Naive thymus-derived CD4-positive, alpha-beta T cell (primary cell): ENCODE data around the gene HDAC4. TPM values are rescaled to one million over a fixed set of nuclear protein-coding genes. Genes with fewer than 3 reads are reported as not detected.

ENCODE experiments used
- ATAC-seq: fragments of 150-1000 bp; cut with Tn5 transposase; 2 replicates; pipeline ENCODE4 v1.10.0; 2021; ENCODE audit warnings: mild to moderate bottlenecking, moderate library complexity
- CTCF ChIA-PET: fragments of 350-600 bp; sonication (Branson Sonifier 250); formaldehyde crosslinking; loops from one replicate; lab custom pipeline; 2021; ENCODE audit warnings: antibody characterized with exemption; lab: Charles Lee
- POLR2A ChIA-PET: fragments of 350-600 bp; sonication (Branson Sonifier 250); formaldehyde crosslinking; loops from one replicate; lab custom pipeline; 2021; ENCODE audit warnings: antibody characterized with exemption, inconsistent platforms; lab: Charles Lee
- DNase-seq, 9 donors: peaks; one replicate each; pipeline versions ENCODE4 v3.0.0 to v3.0.0-alpha.2; 2020 to 2022; ENCODE audit warnings: mixed read lengths in 1 of 9
- H3K27ac ChIP-seq: one replicate; pipeline ENCODE4 v1.7.0; 2013; ENCODE audit warnings: mild to moderate bottlenecking, low read depth, low read length, moderate library complexity
- H3K27me3 ChIP-seq, 2 donors: one replicate each; pipeline ENCODE4 v1.7.0; 2013; ENCODE audit warnings: low read length in 2 of 2, mild to moderate bottlenecking in 2 of 2, moderate library complexity in 2 of 2; ENCODE audit not compliant: control insufficient read depth in 2 of 2, insufficient read depth in 2 of 2
- H3K36me3 ChIP-seq, 3 experiments: 1 replicate in 2 of 3; 2 replicates in 1 of 3; pipeline ENCODE4 v1.7.0; 2013; ENCODE audit warnings: low read length in 3 of 3, mild to moderate bottlenecking in 3 of 3, moderate library complexity in 1 of 3; ENCODE audit not compliant: insufficient read depth in 3 of 3, control insufficient read depth in 2 of 3
- H3K4me1 ChIP-seq, 2 donors: one replicate each; pipeline ENCODE4 v1.7.0; 2013; ENCODE audit warnings: low read length in 2 of 2, mild to moderate bottlenecking in 2 of 2, moderate library complexity in 1 of 2; ENCODE audit not compliant: control insufficient read depth in 2 of 2, insufficient read depth in 2 of 2
- H3K4me3 ChIP-seq: 2 replicates; pipeline ENCODE4 v1.7.0; 2013; ENCODE audit warnings: mild to moderate bottlenecking, low read length
- H3K9me3 ChIP-seq, 3 experiments: 1 replicate in 2 of 3; 2 replicates in 1 of 3; pipeline ENCODE4 v1.7.0; 2013; ENCODE audit warnings: low read length in 3 of 3; ENCODE audit not compliant: control insufficient read depth in 2 of 3
- H3K27ac Mint-ChIP-seq, 9 donors: one replicate each; pipeline ENCODE4 v1.8.0; 2020 to 2022; ENCODE audit warnings: mixed read lengths in 9 of 9, mild to moderate bottlenecking in 8 of 9, moderate library complexity in 5 of 9, inconsistent platforms in 2 of 9
- H3K27me3 Mint-ChIP-seq, 5 donors: one replicate each; pipeline ENCODE4 v1.8.0; 2021 to 2022; ENCODE audit warnings: mixed read lengths in 5 of 5, mild to moderate bottlenecking in 1 of 5
- H3K36me3 Mint-ChIP-seq, 5 donors: one replicate each; pipeline ENCODE4 v1.8.0; 2020 to 2022; ENCODE audit warnings: mixed read lengths in 5 of 5, mild to moderate bottlenecking in 3 of 5, inconsistent platforms in 1 of 5
- H3K4me1 Mint-ChIP-seq, 7 donors: one replicate each; pipeline ENCODE4 v1.8.0; 2020 to 2022; ENCODE audit warnings: mixed read lengths in 7 of 7, mild to moderate bottlenecking in 3 of 7, inconsistent platforms in 1 of 7
- H3K4me3 Mint-ChIP-seq, 10 donors: one replicate each; pipeline ENCODE4 v1.8.0; 2020 to 2022; ENCODE audit warnings: mild to moderate bottlenecking in 10 of 10, mixed read lengths in 10 of 10, moderate library complexity in 6 of 10, inconsistent platforms in 2 of 10
- H3K9me3 Mint-ChIP-seq, 11 donors: one replicate each; pipeline ENCODE4 v1.8.0; 2020 to 2022; ENCODE audit warnings: mixed read lengths in 11 of 11, mild to moderate bottlenecking in 4 of 11, inconsistent platforms in 1 of 11, moderate library complexity in 1 of 11
- intact Hi-C, 2 donors: fragments of 100-400 bp; cut with micrococcal nuclease; formaldehyde crosslinking; loops; one replicate each; pipeline ENCODE4 v1.15.1; 2023
- polyA plus RNA-seq, 2 donors: library from polyadenylated mRNA; unstranded; fragments of 300-500 nt; fragmentation: Illumina TruSeq; gene quantifications; one replicate each; pipeline ENCODE4 v1.2.3, GENCODE V29; 2021
- total RNA-seq, 6 experiments: library from RNA in 5 of 6; stranded (reverse) in 5 of 6; gene quantifications; 1 replicate in 5 of 6; 2 replicates in 1 of 6; pipeline ENCODE4 v1.2.3 and lab custom pipeline; 2021 to 2026

Gene HDAC4
- total and polyA plus RNA-seq, 7 experiments from 2014 or later, result 7.4 to 101 (median 55.3) TPM

GRCh38 chr2:239379641-239380170, 21.1 kb downstream of the HDAC4 start:
- H3K27me3 ChIP-seq, result no peaks in the 10 kb centered on the region
- DNase-seq, result no peak
- Mint-ChIP-seq H3K4me1 (peaks cover 16 to 44% (median 35%) of the 10 kb centered on the region in 7 donors), H3K27me3 (no peaks in the 10 kb centered on the region), H3K4me3 (peak overlapping the region in 2 of 10 donors; percentile 25 to 35), H3K27ac (peak overlapping the region in 7 of 9 donors; percentile 55 to 97 (median 85)), H3K36me3 (peaks cover 0 to 10% (median 0%) of the 10 kb centered on the region in 5 donors), H3K9me3 (peaks cover 0 to 2% (median 0%) of the 10 kb centered on the region in 11 donors)
- H3K4me1 ChIP-seq, result peaks cover 0 to 15% of the 10 kb centered on the region in 2 donors
- ATAC-seq, result no peak
- no peak overlapping the region for H3K27ac ChIP-seq
- H3K36me3 ChIP-seq, result no peaks in the 10 kb centered on the region
- H3K4me3 ChIP-seq, result no peak overlapping the region
- no peaks in the 10 kb centered on the region for H3K9me3 ChIP-seq
- ChIA-PET CTCF (interaction anchor here (0.9 to 2.3 kb wide), 4 partner anchors 10 to 56 kb away, joined by 3 to 12 read pairs (median 7); no protein-coding TSS in a partner anchor), POLR2A (interaction anchor here (1.0 to 2.4 kb wide), 13 partner anchors 10 to 111 kb away, joined by 3 to 22 read pairs (median 7); partner anchors contain the start of gene HDAC4)
- intact Hi-C loops, result loop anchor here (5.0 kb wide), 2 partner anchors 52 to 112 kb away; no protein-coding TSS in a partner anchor

- Histone ChIP-seq H3K4me1 (peaks cover 0 to 15% of the 10 kb centered on the region in 2 donors), H3K27ac (no peak overlapping the region), H3K27me3 (no peaks in the 10 kb centered on the region), H3K4me3 (no peak overlapping the region), H3K36me3 (no peaks in the 10 kb centered on the region), H3K9me3 (no peaks in the 10 kb centered on the region)
- H3K27me3 Mint-ChIP-seq, result no peaks in the 10 kb centered on the region
- H3K27ac Mint-ChIP-seq, result peak overlapping the region; percentile 20 to 97 (median 77)
- ATAC-seq, result no peak
- DNase-seq, result no peak
- H3K4me1 Mint-ChIP-seq, result peaks cover 16 to 42% (median 35%) of the 10 kb centered on the region in 7 donors
- H3K36me3 Mint-ChIP-seq, result peaks cover 0 to 10% (median 0%) of the 10 kb centered on the region in 5 donors
- H3K4me3 Mint-ChIP-seq, result no peak overlapping the region
- peaks cover 0 to 2% (median 0%) of the 10 kb centered on the region in 11 donors for H3K9me3 Mint-ChIP-seq
- ChIA-PET POLR2A (interaction anchor here (1.1 kb wide), 1 partner anchor 19 kb away, joined by 3 read pairs; no protein-coding TSS in a partner anchor), CTCF (no interaction called here)
- intact Hi-C loops, result no loop called here
Measured at GRCh38 chr2:239378918-239379640, 21.7 kb downstream of the HDAC4 start.

GRCh38 chr2:239378021-239378917, 22.6 kb downstream of the HDAC4 start:
- DNase-seq, result no peak
- CTCF ChIA-PET, result no interaction called here

GRCh38 chr2:239377591-239377990, 23.2 kb downstream of the HDAC4 start:
- Histone ChIP-seq H3K9me3 (no peaks in the 10 kb centered on the region), H3K4me1 (peaks cover 0 to 18% of the 10 kb centered on the region in 2 donors), H3K27me3 (no peaks in the 10 kb centered on the region), H3K36me3 (no peaks in the 10 kb centered on the region), H3K27ac (no peak overlapping the region), H3K4me3 (no peak overlapping the region)
- Mint-ChIP-seq H3K4me3 (no peak overlapping the region), H3K27ac (peak overlapping the region in 8 of 9 donors; percentile 18 to 97 (median 67)), H3K9me3 (peaks cover 0 to 2% (median 0%) of the 10 kb centered on the region in 11 donors), H3K27me3 (no peaks in the 10 kb centered on the region), H3K4me1 (peaks cover 16 to 31% (median 26%) of the 10 kb centered on the region in 7 donors), H3K36me3 (peaks cover 0 to 4% (median 0%) of the 10 kb centered on the region in 5 donors)
- intact Hi-C loops, result no loop called here
- CTCF ChIA-PET, result no interaction called here
- DNase-seq, result no peak
- ATAC-seq, result no peak
- POLR2A ChIA-PET, result no interaction called here

More at GRCh38 chr2:239378021-239378917, 22.6 kb downstream of the HDAC4 start:
- Histone ChIP-seq H3K27ac (no peak overlapping the region), H3K27me3 (no peaks in the 10 kb centered on the region), H3K9me3 (no peaks in the 10 kb centered on the region), H3K4me3 (no peak overlapping the region), H3K4me1 (peaks cover 0 to 15% of the 10 kb centered on the region in 2 donors), H3K36me3 (no peaks in the 10 kb centered on the region)
- Mint-ChIP-seq H3K27ac (peak overlapping the region in 8 of 9 donors; percentile 54 to 97 (median 72)), H3K9me3 (peaks cover 0 to 2% (median 0%) of the 10 kb centered on the region in 11 donors), H3K4me3 (peak overlapping the region in 1 of 10 donors; percentile 34), H3K27me3 (no peaks in the 10 kb centered on the region), H3K36me3 (peaks cover 0 to 6% (median 0%) of the 10 kb centered on the region in 5 donors), H3K4me1 (peaks cover 16 to 37% (median 29%) of the 10 kb centered on the region in 7 donors)
- intact Hi-C loops, result no loop called here
- no peak for ATAC-seq
- POLR2A ChIA-PET, result interaction anchor here (1.1 kb wide), 1 partner anchor 20 kb away, joined by 3 read pairs; no protein-coding TSS in a partner anchor

- peaks cover 0 to 2% (median 0%) of the 10 kb centered on the region in 11 donors for H3K9me3 Mint-ChIP-seq
- H3K4me1 Mint-ChIP-seq, result peaks cover 16 to 26% (median 23%) of the 10 kb centered on the region in 7 donors
- CTCF ChIA-PET, result no interaction called here
Measured at GRCh38 chr2:239376942-239377531, 23.8 kb downstream of the HDAC4 start.

More at GRCh38 chr2:239376942-239377531, 23.8 kb downstream of the HDAC4 start:
- no peaks in the 10 kb centered on the region for H3K9me3 ChIP-seq
- H3K36me3 Mint-ChIP-seq, result peaks cover 0 to 4% (median 0%) of the 10 kb centered on the region in 5 donors
- H3K27me3 ChIP-seq, result no peaks in the 10 kb centered on the region
- DNase-seq (no peak), ATAC-seq (no peak)
- intact Hi-C loops, result no loop called here
- POLR2A ChIA-PET, result no interaction called here
- no peaks in the 10 kb centered on the region for H3K36me3 ChIP-seq
- no peaks in the 10 kb centered on the region for H3K27me3 Mint-ChIP-seq
- peak overlapping the region in 7 of 9 donors; percentile 23 to 83 (median 65) for H3K27ac Mint-ChIP-seq
- peaks cover 0 to 22% of the 10 kb centered on the region in 2 donors for H3K4me1 ChIP-seq
- no peak overlapping the region for H3K4me3 ChIP-seq
- H3K4me3 Mint-ChIP-seq, result no peak overlapping the region
- H3K27ac ChIP-seq, result no peak overlapping the region
